Caco-2 (cell line): Measurements from ENCODE around the gene GPR143. TPM values are rescaled to one million over a fixed set of nuclear protein-coding genes. Genes with fewer than 3 reads are reported as not detected.

ENCODE experiments used
- BruUV-seq: library from RNA; stranded (reverse); fragments of 400-500 nt; replicated peaks from 2 replicates; lab custom pipeline; 2021; lab: Mats Ljungman, UMichigan
- CTCF ChIA-PET: fragments of 300-600 bp; sonication (Branson Sonifier 250); formaldehyde crosslinking; loops from one replicate; lab custom pipeline; 2022; ENCODE audit warnings: antibody characterized with exemption; lab: Charles Lee
- POLR2A ChIA-PET: fragments of 300-600 bp; sonication (Branson Sonifier 250); formaldehyde crosslinking; loops from one replicate; lab custom pipeline; 2022; ENCODE audit warnings: antibody characterized with exemption; lab: Charles Lee
- DNase-seq, 2 experiments: peaks; one replicate each; pipeline versions ENCODE4 v3.0.0 to v3.0.0-alpha.2; 2020 to 2022
- H3K27me3 ChIP-seq: replicated peaks from 2 replicates; pipeline ENCODE4 v1.6.0; 2011; ENCODE audit warnings: low read length; ENCODE audit not compliant: control insufficient read depth, insufficient read depth
- H3K36me3 ChIP-seq: 2 replicates; pipeline ENCODE4 v1.5.1; 2011; ENCODE audit warnings: low read length; ENCODE audit not compliant: control insufficient read depth, insufficient read depth
- H3K4me1 ChIP-seq: fragments of 250-450 bp; sonication (Bioruptor Pico); 2 replicates; pipeline ENCODE4 v1.5.1; 2020; ENCODE audit warnings: mild to moderate bottlenecking
- H3K4me3 ChIP-seq: 2 replicates; pipeline ENCODE4 v1.5.1; 2011; ENCODE audit warnings: low read depth, mild to moderate bottlenecking, control low read depth, low read length
- H3K9me3 ChIP-seq: fragments of 250-450 bp; sonication (Bioruptor Pico); 2 replicates; pipeline ENCODE4 v1.5.1; 2020; ENCODE audit warnings: mild to moderate bottlenecking, moderate library complexity
- H3K27ac Mint-ChIP-seq: one replicate; pipeline ENCODE4 v1.8.0; 2022; ENCODE audit warnings: mixed read lengths; ENCODE audit not compliant: unreplicated experiment
- H3K27me3 Mint-ChIP-seq: one replicate; pipeline ENCODE4 v1.8.0; 2022; ENCODE audit warnings: mixed read lengths; ENCODE audit not compliant: insufficient read depth, unreplicated experiment
- H3K36me3 Mint-ChIP-seq: one replicate; pipeline ENCODE4 v1.8.0; 2022; ENCODE audit warnings: mild to moderate bottlenecking, mixed read lengths; ENCODE audit not compliant: insufficient read depth, unreplicated experiment
- H3K4me1 Mint-ChIP-seq: one replicate; pipeline ENCODE4 v1.8.0; 2022; ENCODE audit warnings: low read depth, mixed read lengths; ENCODE audit not compliant: unreplicated experiment
- H3K4me3 Mint-ChIP-seq: one replicate; pipeline ENCODE4 v1.8.0; 2022; ENCODE audit warnings: mild to moderate bottlenecking, moderate library complexity, mixed read lengths; ENCODE audit not compliant: unreplicated experiment
- H3K9me3 Mint-ChIP-seq: one replicate; pipeline ENCODE4 v1.8.0; 2022; ENCODE audit warnings: mixed read lengths; ENCODE audit not compliant: unreplicated experiment
- intact Hi-C: fragments of 100-400 bp; cut with micrococcal nuclease; formaldehyde crosslinking; loops from one replicate; pipeline ENCODE4 v1.10.0; 2022; ENCODE audit not compliant: unreplicated experiment
- total RNA-seq: library from RNA; stranded (reverse); gene quantifications from 2 replicates; pipeline ENCODE4 v1.2.3, GENCODE V29; 2022
- TF ChIP-seq, protein P1 (sequence below), 2 experiments: fragments of 200-600 bp in 1 of 2; IDR thresholded peaks; 1 replicate in 1 of 2; 2 replicates in 1 of 2; pipeline versions ENCODE4 v1.5.1 to v1.8.0; 2011 to 2022; ENCODE audit warnings: antibody characterized with exemption in 1 of 2, control low read depth in 1 of 2, inconsistent platforms in 1 of 2, low read depth in 1 of 2, low read length in 1 of 2, mild to moderate bottlenecking in 1 of 2, moderate library complexity in 1 of 2; ENCODE audit not compliant: insufficient read depth in 1 of 2, severe bottlenecking in 1 of 2, unreplicated experiment in 1 of 2

The GPR143 gene
- total RNA-seq, 1 experiment from 2014 or later, result 8.0 TPM

DNA sequence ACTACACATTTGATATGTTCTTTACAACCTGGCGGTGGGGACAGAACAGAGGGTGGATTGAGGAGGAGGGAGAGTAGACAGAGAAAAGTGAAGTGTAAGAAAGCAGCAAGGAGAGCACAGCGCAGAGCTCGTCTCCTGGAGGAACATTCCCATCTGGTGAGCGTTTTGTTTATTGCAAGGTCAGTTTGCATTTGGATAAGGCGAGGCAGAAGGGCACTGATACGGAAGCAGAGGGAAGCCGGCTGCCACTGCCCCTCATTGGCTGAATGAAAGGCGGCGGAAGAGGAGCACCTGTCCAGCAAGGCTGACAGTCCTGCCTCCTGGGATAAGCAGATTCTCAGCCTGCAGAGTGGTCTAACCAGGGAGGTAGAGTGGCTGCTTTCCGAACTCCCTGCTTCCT is 83.2 kb downstream of the GPR143 start:
- Mint-ChIP-seq H3K9me3 (no peaks in the 10 kb centered on the region), H3K27ac (peak overlapping the region; percentile 79), H3K36me3 (peaks cover 52% of the 10 kb centered on the region), H3K27me3 (no peaks in the 10 kb centered on the region), H3K4me3 (no peak overlapping the region), H3K4me1 (peaks cover 7% of the 10 kb centered on the region)
- peak in 1 of 2 experiments; percentile 3 for DNase-seq
- H3K4me1 ChIP-seq, result no peaks in the 10 kb centered on the region
- no peak overlapping the region for H3K4me3 ChIP-seq
- H3K36me3 ChIP-seq, result no peaks in the 10 kb centered on the region; the same call in 1 of the 2 replicates
- ChIA-PET CTCF (no interaction called here), POLR2A (no interaction called here)
- no TSS peak for BruUV-seq
- H3K9me3 ChIP-seq, result no peaks in the 10 kb centered on the region
- H3K27me3 ChIP-seq, result no peaks in the 10 kb centered on the region
- intact Hi-C loops, result no loop called here
- TF ChIP-seq, protein P1, sequence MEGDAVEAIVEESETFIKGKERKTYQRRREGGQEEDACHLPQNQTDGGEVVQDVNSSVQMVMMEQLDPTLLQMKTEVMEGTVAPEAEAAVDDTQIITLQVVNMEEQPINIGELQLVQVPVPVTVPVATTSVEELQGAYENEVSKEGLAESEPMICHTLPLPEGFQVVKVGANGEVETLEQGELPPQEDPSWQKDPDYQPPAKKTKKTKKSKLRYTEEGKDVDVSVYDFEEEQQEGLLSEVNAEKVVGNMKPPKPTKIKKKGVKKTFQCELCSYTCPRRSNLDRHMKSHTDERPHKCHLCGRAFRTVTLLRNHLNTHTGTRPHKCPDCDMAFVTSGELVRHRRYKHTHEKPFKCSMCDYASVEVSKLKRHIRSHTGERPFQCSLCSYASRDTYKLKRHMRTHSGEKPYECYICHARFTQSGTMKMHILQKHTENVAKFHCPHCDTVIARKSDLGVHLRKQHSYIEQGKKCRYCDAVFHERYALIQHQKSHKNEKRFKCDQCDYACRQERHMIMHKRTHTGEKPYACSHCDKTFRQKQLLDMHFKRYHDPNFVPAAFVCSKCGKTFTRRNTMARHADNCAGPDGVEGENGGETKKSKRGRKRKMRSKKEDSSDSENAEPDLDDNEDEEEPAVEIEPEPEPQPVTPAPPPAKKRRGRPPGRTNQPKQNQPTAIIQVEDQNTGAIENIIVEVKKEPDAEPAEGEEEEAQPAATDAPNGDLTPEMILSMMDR (IDR thresholded peaks at IDR 0.05; ENCODE audit: insufficient read depth in 1 of 2, low read depth in 1 of 2, low read length in 1 of 2, severe bottlenecking in 1 of 2, unreplicated experiment in 1 of 2), result no peak

DNA sequence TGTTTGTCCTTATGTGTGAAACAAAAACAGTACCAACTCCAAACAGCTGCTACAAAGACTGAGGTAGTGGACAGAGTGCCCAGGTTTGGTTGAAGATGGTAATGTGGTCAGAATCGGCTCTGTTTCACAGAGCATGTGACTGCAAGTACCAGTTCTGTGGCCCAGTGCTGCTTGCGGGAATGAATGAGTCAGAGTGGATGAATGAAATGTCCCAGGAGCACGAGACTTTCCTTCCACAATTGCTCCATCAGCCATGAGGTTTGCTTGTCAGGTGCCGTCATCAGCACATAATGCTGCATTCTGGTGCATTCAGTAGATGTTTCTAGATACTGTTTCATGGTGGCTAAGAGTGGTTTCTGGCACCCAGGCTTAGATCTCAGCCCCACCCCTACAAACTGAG is 84.2 kb downstream of the GPR143 start:
- no peaks in the 10 kb centered on the region for H3K27me3 ChIP-seq
- H3K27ac Mint-ChIP-seq, result no peak overlapping the region
- ChIA-PET POLR2A (no interaction called here), CTCF (no interaction called here)
- H3K4me3 ChIP-seq, result no peak overlapping the region
- no peak overlapping the region for H3K4me3 Mint-ChIP-seq
- DNase-seq, result no peak
- intact Hi-C loops, result no loop called here
- H3K36me3 Mint-ChIP-seq, result peaks cover 52% of the 10 kb centered on the region
- H3K36me3 ChIP-seq, result no peaks in the 10 kb centered on the region; the same call in 1 of the 2 replicates
- peaks cover 7% of the 10 kb centered on the region for H3K4me1 Mint-ChIP-seq
- no peaks in the 10 kb centered on the region for H3K4me1 ChIP-seq
- TF ChIP-seq, protein P1 (IDR thresholded peaks at IDR 0.05; ENCODE audit: insufficient read depth in 1 of 2, low read depth in 1 of 2, low read length in 1 of 2, severe bottlenecking in 1 of 2, unreplicated experiment in 1 of 2), result no peak
- H3K9me3 ChIP-seq, result no peaks in the 10 kb centered on the region
- no peaks in the 10 kb centered on the region for H3K27me3 Mint-ChIP-seq
- no peaks in the 10 kb centered on the region for H3K9me3 Mint-ChIP-seq
- no TSS peak for BruUV-seq

DNA sequence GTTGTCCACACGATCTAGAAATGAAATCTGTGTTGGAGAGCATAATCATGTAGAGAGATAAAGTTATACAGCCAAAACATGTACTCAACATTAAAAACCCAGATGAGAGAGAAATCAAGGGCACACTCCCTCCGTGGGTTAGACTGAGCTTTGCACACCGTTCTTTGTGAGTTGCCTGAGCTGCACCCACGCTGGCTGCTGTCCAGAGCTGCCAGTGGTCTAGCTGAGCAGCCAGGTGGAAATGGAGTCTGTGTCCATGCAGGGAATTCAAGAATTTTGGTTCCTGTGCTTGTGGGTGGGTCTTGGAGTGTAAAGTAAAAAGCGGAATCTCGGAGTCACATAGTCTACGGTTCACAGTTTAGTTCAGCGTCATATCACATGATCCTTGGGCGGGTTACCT is 84.6 kb downstream of the GPR143 start:
- intact Hi-C loops, result no loop called here
- BruUV-seq, result no TSS peak
- Histone ChIP-seq H3K4me3 (no peak overlapping the region), H3K4me1 (no peaks in the 10 kb centered on the region), H3K27me3 (no peaks in the 10 kb centered on the region), H3K36me3 (no peaks in the 10 kb centered on the region; the same call in 1 of the 2 replicates), H3K9me3 (no peaks in the 10 kb centered on the region)
- no peak overlapping the region for H3K4me3 Mint-ChIP-seq
- no peak for DNase-seq
- no peak overlapping the region for H3K27ac Mint-ChIP-seq
- H3K27me3 Mint-ChIP-seq, result no peaks in the 10 kb centered on the region
- H3K36me3 Mint-ChIP-seq, result peaks cover 50% of the 10 kb centered on the region
- ChIA-PET CTCF (no interaction called here), POLR2A (no interaction called here)
- TF ChIP-seq, protein P1 (IDR thresholded peaks at IDR 0.05; ENCODE audit: insufficient read depth in 1 of 2, low read depth in 1 of 2, low read length in 1 of 2, severe bottlenecking in 1 of 2, unreplicated experiment in 1 of 2), result no peak
- H3K9me3 Mint-ChIP-seq, result no peaks in the 10 kb centered on the region
- peaks cover 7% of the 10 kb centered on the region for H3K4me1 Mint-ChIP-seq
